ENCODE measurements around the gene TMC8. TPM values are rescaled to one million over a fixed set of nuclear protein-coding genes. Genes with fewer than 3 reads are reported as not detected.
A peak's percentile ranks its signal among the peaks of the same experiment; 100 is the strongest.

Gene TMC8
- polyA plus RNA-seq, 1 of the 3 experiments (the other 2 are of a cell fraction), result 0.18 TPM

DNA sequence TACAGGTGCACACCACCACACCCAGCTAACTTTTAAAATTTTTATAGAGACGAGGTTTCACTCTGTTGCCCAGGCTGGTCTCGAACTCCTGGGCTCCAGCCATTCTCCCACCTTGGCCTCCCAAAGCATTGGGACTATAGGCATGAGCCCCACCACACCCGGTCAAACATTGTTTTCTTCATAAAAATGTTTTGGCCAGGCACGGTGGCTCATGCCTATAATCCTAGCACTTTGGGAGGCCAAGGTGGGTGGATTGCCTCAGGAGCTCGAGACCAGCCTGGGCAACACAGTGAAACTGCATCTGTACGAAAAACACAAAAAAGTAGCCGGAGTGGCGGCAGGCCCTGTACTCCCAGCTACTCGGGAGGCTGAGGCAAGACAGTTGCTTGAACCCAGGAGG is 14.2 kb upstream of the TMC8 start:
- Histone ChIP-seq H3K9me2 (no peaks in the 10 kb centered on the region), H3K4me3 (ENCODE audit: low read depth in 2 of 2, low read length in 1 of 2) (no peak overlapping the region), H3K9ac (no peak overlapping the region), H3F3A (replicated peaks; ENCODE audit: insufficient read depth) (no peaks in the 10 kb centered on the region), H3K9me3 (no peaks in the 10 kb centered on the region), H3K4me1 (ENCODE audit: control insufficient read depth in 1 of 2, insufficient read depth in 2 of 2, low read depth in 1 of 2, low read length in 1 of 2) (peaks cover 0 to 19% of the 10 kb centered on the region in 2 experiments; a peak in 1 of 4 replicates), H3K79me2 (ENCODE audit: insufficient read depth) (no peaks in the 10 kb centered on the region), H2AFZ (ENCODE audit: low read depth) (no peak overlapping the region), H3K36me3 (replicated peaks in 1 of 2; ENCODE audit: control insufficient read depth in 1 of 2, insufficient read depth in 2 of 2, low read length in 1 of 2) (no peaks in the 10 kb centered on the region), H3K27ac (ENCODE audit: low read depth in 2 of 2, low read length in 1 of 2) (no peak overlapping the region), H3K4me2 (no peak overlapping the region), H3K27me3 (ENCODE audit: insufficient read depth) (0 out of 2 replicates have a peak, but pooled peaks cover 6% of the 10 kb centered on the region), H4K20me1 (ENCODE audit: insufficient read depth) (no peaks in the 10 kb centered on the region)
- POLR2A ChIA-PET, result interaction anchor here (0.9 to 1.0 kb wide), 2 partner anchors 60 to 134 kb away, joined by 3 to 5 read pairs; no protein-coding TSS in a partner anchor
- 96% methylated on average over 9 of the region's 9 CpGs for WGBS (ENCODE audit: low lambda C conversion rate)
- no peak for TF ChIP-seq YY1 (IDR thresholded peaks at IDR 0.05; ENCODE audit: low read depth)
- CTCF ChIA-PET, result interaction anchor here (0.6 to 10.9 kb wide), 6 partner anchors 21 to 487 kb away, joined by 3 to 131 read pairs (median 4); no protein-coding TSS in a partner anchor
- no peak for DNase-seq

GRCh38 chr17:78117027-78117981 is 13.3 kb upstream of the TMC8 start:
- DNase-seq, result peak; percentile 92
- ChIA-PET POLR2A (interaction anchor here (1.0 kb wide), 1 partner anchor 133 kb away, joined by 3 read pairs; no protein-coding TSS in a partner anchor), CTCF (interaction anchor here (0.6 to 10.9 kb wide), 15 partner anchors 19 to 488 kb away, joined by 3 to 131 read pairs (median 4); partner anchors contain the start of gene C17orf99)
- Histone ChIP-seq H3K36me3 (replicated peaks in 1 of 2; ENCODE audit: control insufficient read depth in 1 of 2, insufficient read depth in 2 of 2, low read length in 1 of 2) (no peaks in the 10 kb centered on the region), H3K4me2 (peak overlapping the region; percentile 45; the same call in 1 of the 2 replicates), H3K9me3 (no peaks in the 10 kb centered on the region), H3K27ac (ENCODE audit: low read depth in 2 of 2, low read length in 1 of 2) (peak overlapping the region in 1 of 2 experiments; percentile 8; a peak in 2 of 4 replicates), H3F3A (replicated peaks; ENCODE audit: insufficient read depth) (no peaks in the 10 kb centered on the region), H3K4me1 (ENCODE audit: control insufficient read depth in 1 of 2, insufficient read depth in 2 of 2, low read depth in 1 of 2, low read length in 1 of 2) (peaks cover 0 to 18% of the 10 kb centered on the region in 2 experiments; a peak in 1 of 4 replicates), H3K79me2 (ENCODE audit: insufficient read depth) (no peaks in the 10 kb centered on the region), H3K9ac (no peak overlapping the region), H3K4me3 (ENCODE audit: low read depth in 2 of 2, low read length in 1 of 2) (no peak overlapping the region), H3K9me2 (no peaks in the 10 kb centered on the region), H3K27me3 (ENCODE audit: insufficient read depth) (0 out of 2 replicates have a peak, but pooled peaks cover 6% of the 10 kb centered on the region), H4K20me1 (ENCODE audit: insufficient read depth) (no peaks in the 10 kb centered on the region), H2AFZ (ENCODE audit: low read depth) (peak overlapping the region; percentile 36; the same call in 1 of the 2 replicates)
- WGBS (ENCODE audit: low lambda C conversion rate), result 57% methylated on average over 30 of the region's 41 CpGs
- TF ChIP-seq GABPA (IDR thresholded peaks at IDR 0.05; ENCODE audit: low read depth) (no peak), USF1 (IDR thresholded peaks at IDR 0.05; ENCODE audit: borderline replicate concordance, low read depth) (no peak), EP300 (IDR thresholded peaks at IDR 0.05; ENCODE audit: borderline replicate concordance in 1 of 2, low read depth in 1 of 2, low read length in 1 of 2) (no peak), MAX (IDR thresholded peaks at IDR 0.05; ENCODE audit: low read depth) (no peak), SIN3A (IDR thresholded peaks at IDR 0.05; ENCODE audit: borderline replicate concordance, low read depth, low read length) (no peak), NFIC (IDR thresholded peaks at IDR 0.05; ENCODE audit: borderline replicate concordance) (peak; percentile 38; the same call in 1 of the 2 replicates), MXI1 (IDR thresholded peaks at IDR 0.05; ENCODE audit: low read depth, low read length) (peak; percentile 9; the same call in 1 of the 2 replicates), ELF1 (IDR thresholded peaks at IDR 0.05) (no peak), ZBTB33 (IDR thresholded peaks at IDR 0.05; ENCODE audit: borderline replicate concordance, low read depth) (no peak), RAD21 (IDR thresholded peaks at IDR 0.05; ENCODE audit: low read length) (peak; percentile 59), GATA2 (CRISPR knock-in tag; IDR thresholded peaks at IDR 0.05) (no peak), RFX5 (IDR thresholded peaks at IDR 0.05; ENCODE audit: low read length) (no peak), FOXJ3 (CRISPR knock-in tag; IDR thresholded peaks at IDR 0.05) (peak; percentile 76; the same call in 1 of the 2 replicates), TEAD4 (IDR thresholded peaks at IDR 0.05; ENCODE audit: borderline replicate concordance, insufficient read depth) (no peak), MEF2A (IDR thresholded peaks at IDR 0.05; ENCODE audit: borderline replicate concordance, low read depth) (no peak)
- TF ChIP-seq, protein P1, sequence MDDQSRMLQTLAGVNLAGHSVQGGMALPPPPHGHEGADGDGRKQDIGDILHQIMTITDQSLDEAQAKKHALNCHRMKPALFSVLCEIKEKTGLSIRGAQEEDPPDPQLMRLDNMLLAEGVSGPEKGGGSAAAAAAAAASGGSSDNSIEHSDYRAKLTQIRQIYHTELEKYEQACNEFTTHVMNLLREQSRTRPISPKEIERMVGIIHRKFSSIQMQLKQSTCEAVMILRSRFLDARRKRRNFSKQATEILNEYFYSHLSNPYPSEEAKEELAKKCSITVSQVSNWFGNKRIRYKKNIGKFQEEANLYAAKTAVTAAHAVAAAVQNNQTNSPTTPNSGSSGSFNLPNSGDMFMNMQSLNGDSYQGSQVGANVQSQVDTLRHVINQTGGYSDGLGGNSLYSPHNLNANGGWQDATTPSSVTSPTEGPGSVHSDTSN (IDR thresholded peaks at IDR 0.05), result no peak
- TF ChIP-seq, protein P2, sequence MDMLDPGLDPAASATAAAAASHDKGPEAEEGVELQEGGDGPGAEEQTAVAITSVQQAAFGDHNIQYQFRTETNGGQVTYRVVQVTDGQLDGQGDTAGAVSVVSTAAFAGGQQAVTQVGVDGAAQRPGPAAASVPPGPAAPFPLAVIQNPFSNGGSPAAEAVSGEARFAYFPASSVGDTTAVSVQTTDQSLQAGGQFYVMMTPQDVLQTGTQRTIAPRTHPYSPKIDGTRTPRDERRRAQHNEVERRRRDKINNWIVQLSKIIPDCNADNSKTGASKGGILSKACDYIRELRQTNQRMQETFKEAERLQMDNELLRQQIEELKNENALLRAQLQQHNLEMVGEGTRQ (IDR thresholded peaks at IDR 0.05; ENCODE audit: borderline replicate concordance, low read depth, low read length), result no peak
- TF ChIP-seq, protein P3, sequence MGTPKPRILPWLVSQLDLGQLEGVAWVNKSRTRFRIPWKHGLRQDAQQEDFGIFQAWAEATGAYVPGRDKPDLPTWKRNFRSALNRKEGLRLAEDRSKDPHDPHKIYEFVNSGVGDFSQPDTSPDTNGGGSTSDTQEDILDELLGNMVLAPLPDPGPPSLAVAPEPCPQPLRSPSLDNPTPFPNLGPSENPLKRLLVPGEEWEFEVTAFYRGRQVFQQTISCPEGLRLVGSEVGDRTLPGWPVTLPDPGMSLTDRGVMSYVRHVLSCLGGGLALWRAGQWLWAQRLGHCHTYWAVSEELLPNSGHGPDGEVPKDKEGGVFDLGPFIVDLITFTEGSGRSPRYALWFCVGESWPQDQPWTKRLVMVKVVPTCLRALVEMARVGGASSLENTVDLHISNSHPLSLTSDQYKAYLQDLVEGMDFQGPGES (IDR thresholded peaks at IDR 0.05; ENCODE audit: low read depth, low read length), result no peak

All from SK-N-SH (cell line).